Uterus (tissue), 4 donors: ENCODE results near the gene COX6A2. TPM values are rescaled to one million over a fixed set of nuclear protein-coding genes. Genes with fewer than 3 reads are reported as not detected.
"Not testable (repeated sequence)": the region's sequence is repeated elsewhere in the genome, so short reads cannot be mapped to it uniquely, and the experiment has no call there.

Source experiments
- DNase-seq, 2 donors: peaks; one replicate each; pipeline ENCODE4 v3.0.0-alpha.2; 2019 to 2020
- H3K27ac ChIP-seq, 2 donors: fragments of 200-600 bp; sonication (generic); 1 replicate in 1 of 2; 2 replicates in 1 of 2; pipeline ENCODE4 v1.5.1; 2016 to 2018
- H3K27me3 ChIP-seq, 2 donors: fragments of 200-600 bp; sonication (generic); one replicate each; pipeline ENCODE4 v1.5.1; 2018 to 2019; ENCODE audit warnings: control low read depth in 1 of 2
- H3K36me3 ChIP-seq, 2 donors: fragments of 200-600 bp; sonication (generic); one replicate each; pipeline ENCODE4 v1.5.1; 2019; ENCODE audit warnings: control low read depth in 1 of 2
- H3K4me1 ChIP-seq, 2 donors: fragments of 200-600 bp; sonication (generic); one replicate each; pipeline ENCODE4 v1.5.1; 2018 to 2019; ENCODE audit warnings: control low read depth in 1 of 2
- H3K4me3 ChIP-seq, 2 donors: fragments of 200-600 bp; sonication (generic); 1 replicate in 1 of 2; 2 replicates in 1 of 2; pipeline ENCODE4 v1.5.1; 2018 to 2019; ENCODE audit warnings: mild to moderate bottlenecking in 1 of 2
- H3K9me3 ChIP-seq, 2 donors: fragments of 200-600 bp; sonication (generic); one replicate each; pipeline ENCODE4 v1.5.1; 2019; ENCODE audit warnings: control low read depth in 1 of 2
- CTCF ChIP-seq, 4 experiments: fragments of 200-600 bp in 2 of 4; fragments of 450-650 bp in 2 of 4; sonication (generic) in 2 of 4; IDR thresholded peaks; one replicate each; pipeline ENCODE4 v1.5.1; 2016 to 2019; ENCODE audit warnings: antibody characterized with exemption in 4 of 4, mild to moderate bottlenecking in 2 of 4, moderate library complexity in 1 of 4
- POLR2A ChIP-seq, 2 donors: fragments of 450-650 bp; IDR thresholded peaks; one replicate each; pipeline ENCODE4 v1.6.1; 2016; ENCODE audit warnings: antibody characterized with exemption in 2 of 2, mild to moderate bottlenecking in 1 of 2, moderate library complexity in 1 of 2
- intact Hi-C: fragments of 100-400 bp; cut with DNase I; formaldehyde crosslinking; loops from one replicate; pipeline ENCODE4 v1.15.1; 2023; ENCODE audit warnings: low total_unique reads
- total RNA-seq, 4 donors: library from RNA; depleted of rRNA in 3 of 4; stranded (reverse); fragments of >200 nt in 3 of 4; gene quantifications; one replicate each; pipeline versions ENCODE4 v1.1.0 to v1.2.4, GENCODE V29; 2014 to 2023
- donor health status: DM: yes; HTN: yes; CAD: no.

Gene COX6A2
- total RNA-seq, 4 donors from 2014 or later = not detected

- intact Hi-C loops = no loop called here
- no peaks in the 10 kb centered on the region for H3K36me3 ChIP-seq
- peak in 1 of 2 donors; percentile 52 for DNase-seq
- H3K27me3 ChIP-seq = no peaks in the 10 kb centered on the region
- no peak for TF ChIP-seq POLR2A (IDR thresholded peaks at IDR 0.05)
- TF ChIP-seq CTCF (IDR thresholded peaks at IDR 0.05) = peak in 1 of 4 experiments; percentile 6
- H3K9me3 ChIP-seq = no peaks in the 10 kb centered on the region
- H3K27ac ChIP-seq = peak overlapping the region; percentile 73 to 76
- no peak overlapping the region for H3K4me3 ChIP-seq
- H3K4me1 ChIP-seq = peaks cover 3 to 36% of the 10 kb centered on the region in 2 donors
Observed at GRCh38 chr16:31453255-31454204, 25.4 kb upstream of the COX6A2 start.

GRCh38 chr16:31452631-31453106 is 24.5 kb upstream of the COX6A2 start:
- no peaks in the 10 kb centered on the region for H3K36me3 ChIP-seq
- no peak overlapping the region for H3K4me3 ChIP-seq
- H3K27ac ChIP-seq = peak overlapping the region; percentile 73 to 76
- no peaks in the 10 kb centered on the region for H3K9me3 ChIP-seq
- H3K27me3 ChIP-seq = no peaks in the 10 kb centered on the region
- TF ChIP-seq POLR2A (IDR thresholded peaks at IDR 0.05) = no peak
- no peak for TF ChIP-seq CTCF (IDR thresholded peaks at IDR 0.05)
- peaks cover 3 to 33% of the 10 kb centered on the region in 2 donors for H3K4me1 ChIP-seq
- DNase-seq = no peak
- intact Hi-C loops = no loop called here

- peak in 1 of 2 donors; percentile 57 for DNase-seq
- no peak overlapping the region for H3K4me3 ChIP-seq
- no peaks in the 10 kb centered on the region for H3K36me3 ChIP-seq
- TF ChIP-seq POLR2A (IDR thresholded peaks at IDR 0.05) = no peak
- TF ChIP-seq CTCF (IDR thresholded peaks at IDR 0.05) = peak; percentile 26 to 57 (median 40)
- intact Hi-C loops = no loop called here
- H3K4me1 ChIP-seq = peaks cover 3 to 25% of the 10 kb centered on the region in 2 donors
- H3K9me3 ChIP-seq = no peaks in the 10 kb centered on the region
- no peaks in the 10 kb centered on the region for H3K27me3 ChIP-seq
- peak overlapping the region; percentile 73 to 76 for H3K27ac ChIP-seq
Observed at GRCh38 chr16:31451681-31452351, 23.7 kb upstream of the COX6A2 start.

- Histone ChIP-seq H3K9me3 (no peaks in the 10 kb centered on the region), H3K36me3 (no peaks in the 10 kb centered on the region), H3K27ac (peak overlapping the region; percentile 73 to 76), H3K27me3 (no peaks in the 10 kb centered on the region), H3K4me1 (peaks cover 3 to 19% of the 10 kb centered on the region in 2 donors), H3K4me3 (no peak overlapping the region)
- DNase-seq = no peak
- TF ChIP-seq CTCF (IDR thresholded peaks at IDR 0.05) (no peak), POLR2A (IDR thresholded peaks at IDR 0.05) (no peak)
- intact Hi-C loops = no loop called here
Observed at GRCh38 chr16:31451201-31451600, 23.0 kb upstream of the COX6A2 start.

GRCh38 chr16:31445931-31446330 is 17.8 kb upstream of the COX6A2 start:
- not testable (repeated sequence) for DNase-seq, H3K27me3 ChIP-seq, H3K27ac ChIP-seq, H3K36me3 ChIP-seq, H3K4me3 ChIP-seq, H3K4me1 ChIP-seq, H3K9me3 ChIP-seq
- intact Hi-C loops = loop anchor here (10.0 kb wide), 1 partner anchor 461 kb away; the partner anchor contains the start of gene HSD3B7
